WERI-Rb-1 (cell line): ENCODE measurements around the gene GP1BA.
A peak's percentile ranks its signal among the peaks of the same experiment; 100 is the strongest.
"Not testable (repeated sequence)": the region's sequence is repeated elsewhere in the genome, so short reads cannot be mapped to it uniquely, and the experiment has no call there.

ENCODE experiments used
- DNase-seq: peaks from one replicate; pipeline ENCODE4 v3.0.0-alpha.2; 2020
- H3K27ac ChIP-seq: fragments of 250-450 bp; sonication (Bioruptor Pico); 2 replicates; pipeline ENCODE4 v1.5.1; 2020; ENCODE audit warnings: mild to moderate bottlenecking, moderate library complexity
- H3K27me3 ChIP-seq: fragments of 250-450 bp; sonication (Bioruptor Pico); 2 replicates; pipeline ENCODE4 v1.5.1; 2021; ENCODE audit warnings: mild to moderate bottlenecking, low read depth, moderate library complexity; ENCODE audit not compliant: insufficient read depth, severe bottlenecking
- H3K36me3 ChIP-seq: fragments of 250-450 bp; sonication (Bioruptor Pico); 2 replicates; pipeline ENCODE4 v1.5.1; 2020; ENCODE audit warnings: mild to moderate bottlenecking, moderate library complexity
- H3K4me3 ChIP-seq: 2 replicates; pipeline ENCODE4 v1.5.1; 2011; ENCODE audit warnings: low read depth, mild to moderate bottlenecking, control low read depth, low read length
- H3K9me3 ChIP-seq: fragments of 250-450 bp; sonication (Bioruptor Pico); 2 replicates; pipeline ENCODE4 v1.5.1; 2021; ENCODE audit warnings: mild to moderate bottlenecking, moderate library complexity; ENCODE audit not compliant: severe bottlenecking
- TF ChIP-seq, protein P1 (sequence below): IDR thresholded peaks from 2 replicates; pipeline ENCODE4 v1.5.1; 2011; ENCODE audit warnings: low read depth, mild to moderate bottlenecking, control low read depth, inconsistent platforms, low read length

The GP1BA gene

DNA sequence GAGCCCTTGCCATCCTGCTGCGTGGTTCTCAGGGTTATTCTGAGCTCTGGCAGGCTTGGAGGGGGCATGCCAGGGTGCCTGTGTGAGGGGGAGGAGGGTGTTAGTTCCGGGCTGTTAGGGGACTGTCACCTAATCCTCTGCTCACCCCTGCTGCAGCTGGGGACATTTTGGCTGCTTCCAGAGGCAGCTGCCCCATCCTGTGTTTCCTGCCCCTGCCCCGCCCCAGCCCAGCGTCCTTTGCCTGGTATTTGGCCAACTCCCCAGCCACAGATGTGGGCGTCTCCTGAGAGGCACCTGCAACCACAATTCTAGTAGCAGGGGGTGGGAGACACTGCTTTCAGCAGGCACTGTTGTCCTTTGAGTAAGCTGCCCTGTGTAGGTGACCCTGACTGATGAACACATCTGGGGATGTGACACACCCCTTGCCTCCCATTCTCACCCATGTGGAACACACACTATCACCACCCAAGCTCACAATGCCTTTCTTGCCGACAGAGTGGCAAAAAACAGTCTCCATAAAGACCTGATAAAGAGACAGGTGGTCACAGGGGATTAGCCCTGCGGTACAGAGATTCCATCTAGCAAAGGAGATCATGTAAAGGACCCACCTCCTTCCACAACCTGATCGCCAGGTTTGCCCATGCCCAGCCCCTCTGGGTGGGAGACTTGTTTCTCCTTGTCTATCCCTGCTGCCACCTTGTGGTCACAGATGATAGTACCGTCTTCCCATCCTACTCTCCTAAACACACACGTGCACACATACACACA lies 28.8 kb upstream of the GP1BA start, which contains the start of gene CHRNE:
CHRNE (minus strand) TSS at position 48 of the 768 bp plus-strand sequence; CDS start at position 13, 35 bp downstream.
- Histone ChIP-seq H3K36me3 (peaks cover 40% of the 10 kb centered on the region), H3K27me3 (no peaks in the 10 kb centered on the region), H3K27ac (peak within 1 kb of the TSS; percentile 89), H3K9me3 (no peaks in the 10 kb centered on the region), H3K4me3 (peak within 1 kb of the TSS; percentile 6; the same call in 1 of the 2 replicates)
- TF ChIP-seq, protein P1, sequence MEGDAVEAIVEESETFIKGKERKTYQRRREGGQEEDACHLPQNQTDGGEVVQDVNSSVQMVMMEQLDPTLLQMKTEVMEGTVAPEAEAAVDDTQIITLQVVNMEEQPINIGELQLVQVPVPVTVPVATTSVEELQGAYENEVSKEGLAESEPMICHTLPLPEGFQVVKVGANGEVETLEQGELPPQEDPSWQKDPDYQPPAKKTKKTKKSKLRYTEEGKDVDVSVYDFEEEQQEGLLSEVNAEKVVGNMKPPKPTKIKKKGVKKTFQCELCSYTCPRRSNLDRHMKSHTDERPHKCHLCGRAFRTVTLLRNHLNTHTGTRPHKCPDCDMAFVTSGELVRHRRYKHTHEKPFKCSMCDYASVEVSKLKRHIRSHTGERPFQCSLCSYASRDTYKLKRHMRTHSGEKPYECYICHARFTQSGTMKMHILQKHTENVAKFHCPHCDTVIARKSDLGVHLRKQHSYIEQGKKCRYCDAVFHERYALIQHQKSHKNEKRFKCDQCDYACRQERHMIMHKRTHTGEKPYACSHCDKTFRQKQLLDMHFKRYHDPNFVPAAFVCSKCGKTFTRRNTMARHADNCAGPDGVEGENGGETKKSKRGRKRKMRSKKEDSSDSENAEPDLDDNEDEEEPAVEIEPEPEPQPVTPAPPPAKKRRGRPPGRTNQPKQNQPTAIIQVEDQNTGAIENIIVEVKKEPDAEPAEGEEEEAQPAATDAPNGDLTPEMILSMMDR: peak; percentile 84
- peak; percentile 96 for DNase-seq

DNA sequence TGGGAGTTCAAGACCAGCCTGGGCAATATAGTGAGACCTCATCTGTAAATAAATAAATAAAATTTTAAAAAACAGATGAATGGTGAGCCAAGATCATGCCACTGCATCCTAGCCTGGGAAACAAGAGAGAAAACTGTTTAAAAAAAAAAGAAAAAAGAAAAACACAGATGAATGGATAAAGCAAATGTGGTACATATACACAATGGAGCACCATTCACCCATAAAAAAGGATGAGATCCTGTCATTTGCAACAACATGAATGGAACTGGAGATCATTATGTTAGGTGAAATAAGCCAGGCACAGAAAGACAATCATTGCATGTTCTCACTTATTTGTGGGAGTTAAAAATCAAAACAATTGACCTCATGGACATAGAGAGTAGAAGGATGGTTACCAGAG lies 25.4 kb upstream of the GP1BA start:
- H3K9me3 ChIP-seq, DNase-seq, H3K27me3 ChIP-seq, H3K27ac ChIP-seq, H3K4me3 ChIP-seq, H3K36me3 ChIP-seq: not testable (repeated sequence)

DNA sequence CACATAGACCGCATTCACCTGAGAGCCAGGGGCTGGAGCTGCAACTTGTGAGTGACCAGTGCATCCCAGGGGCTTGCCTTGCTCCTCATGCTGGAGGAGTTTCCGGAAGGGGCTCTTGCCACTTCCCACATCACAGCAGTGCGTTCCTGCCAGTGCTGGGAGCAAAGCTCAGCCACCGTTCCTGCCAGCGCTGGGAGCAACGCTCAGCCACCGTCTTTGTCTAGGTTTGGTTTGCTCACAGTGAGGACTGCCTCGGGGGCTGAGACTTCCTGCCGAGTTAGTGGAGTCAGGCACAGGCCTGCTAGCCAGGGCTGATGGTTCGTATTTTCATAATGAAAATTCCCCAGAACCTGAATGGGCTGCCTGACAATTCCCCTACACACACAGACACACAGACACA lies 23.8 kb upstream of the GP1BA start:
- H3K4me3 ChIP-seq: no peak overlapping the region
- DNase-seq: no peak

DNA sequence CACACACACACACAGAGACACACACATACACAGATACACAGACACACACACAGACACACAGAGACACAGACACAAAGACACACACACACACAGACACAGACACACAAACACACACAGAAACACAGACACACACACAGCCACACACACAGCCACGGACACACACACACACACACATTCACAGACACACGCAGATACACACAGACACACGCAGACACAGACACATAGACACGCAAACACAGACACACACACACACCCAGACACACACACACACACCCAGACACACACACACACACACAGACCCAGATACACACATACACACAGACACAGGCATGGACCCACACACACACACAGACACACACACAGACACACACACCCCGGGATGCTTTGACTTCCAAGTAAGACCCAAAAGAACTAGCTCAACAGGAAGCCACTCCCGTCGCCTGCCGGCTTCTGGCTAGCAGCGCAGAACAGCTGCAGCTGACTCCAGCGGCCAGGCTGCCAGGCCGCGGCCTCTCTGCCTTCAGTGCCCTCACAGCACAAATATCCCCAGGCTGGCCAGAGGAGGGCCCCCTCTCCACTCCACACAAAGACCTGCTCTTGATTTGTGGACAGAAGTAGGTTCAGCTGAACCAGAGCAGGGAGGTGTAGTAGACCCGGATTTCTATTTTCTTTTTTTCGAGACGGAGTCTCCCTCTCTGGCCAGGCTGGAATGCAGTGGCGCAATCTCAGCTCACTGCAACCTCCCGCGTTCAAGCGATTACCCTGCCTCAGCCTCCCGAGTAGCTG lies 23.2 kb upstream of the GP1BA start:
- H3K27me3 ChIP-seq: no peaks in the 10 kb centered on the region
- H3K27ac ChIP-seq: peak overlapping the region; percentile 17; the same call in 1 of the 2 replicates
- H3K9me3 ChIP-seq: no peaks in the 10 kb centered on the region
- TF ChIP-seq, protein P1: peak; percentile 83
- DNase-seq: peak; percentile 92
- no peaks in the 10 kb centered on the region for H3K36me3 ChIP-seq
- H3K4me3 ChIP-seq: no peak overlapping the region

More for the DNA sequence above, 23.8 kb upstream of the GP1BA start:
- TF ChIP-seq, protein P1: no peak
- Histone ChIP-seq H3K27ac (no peak overlapping the region), H3K9me3 (no peaks in the 10 kb centered on the region), H3K27me3 (no peaks in the 10 kb centered on the region), H3K36me3 (no peaks in the 10 kb centered on the region)

DNA sequence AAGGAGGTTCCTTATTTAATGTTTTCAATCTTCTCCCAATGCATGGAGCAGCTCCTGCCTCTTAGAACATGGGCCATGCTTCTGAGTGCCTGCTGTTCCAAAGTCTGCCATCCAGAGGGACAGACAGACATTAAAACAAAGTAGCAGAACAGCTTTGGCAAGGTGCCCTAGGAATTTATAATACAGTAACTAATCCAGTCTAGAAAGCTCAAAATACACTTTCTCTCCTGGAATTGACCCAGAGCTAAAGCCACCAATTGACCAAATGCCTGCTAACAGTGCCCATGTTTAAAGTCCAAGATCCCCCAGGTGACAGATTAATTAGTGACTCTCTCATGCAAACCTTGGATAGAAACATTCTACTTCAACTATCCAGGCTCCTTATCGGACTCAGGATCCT lies 18.1 kb upstream of the GP1BA start:
- H3K27me3 ChIP-seq: no peaks in the 10 kb centered on the region
- H3K36me3 ChIP-seq: no peaks in the 10 kb centered on the region
- TF ChIP-seq, protein P1: no peak
- no peak for DNase-seq
- no peak overlapping the region for H3K27ac ChIP-seq
- H3K9me3 ChIP-seq: no peaks in the 10 kb centered on the region
- H3K4me3 ChIP-seq: no peak overlapping the region

DNA sequence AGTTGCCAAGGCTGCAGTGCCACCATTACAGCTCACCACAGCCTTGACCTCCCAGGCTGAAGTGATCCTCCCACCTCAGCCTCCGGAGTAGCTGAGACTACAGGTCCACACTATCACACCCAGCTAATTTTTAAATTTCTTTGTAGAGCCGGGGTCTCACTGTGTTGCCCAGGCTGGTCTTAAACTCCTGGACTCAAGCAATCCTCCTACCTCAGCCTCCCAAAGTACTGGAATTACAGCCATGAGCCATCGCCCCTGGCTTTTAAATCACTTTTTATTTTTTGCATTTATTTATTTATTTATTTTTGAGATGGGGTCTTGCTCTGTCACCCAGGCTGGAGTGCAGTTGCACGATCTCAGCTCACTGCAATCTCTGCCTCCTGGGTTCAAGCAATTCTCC lies 17.5 kb upstream of the GP1BA start:
- not testable (repeated sequence) for DNase-seq, H3K36me3 ChIP-seq, H3K9me3 ChIP-seq, H3K27ac ChIP-seq, H3K27me3 ChIP-seq, H3K4me3 ChIP-seq
